NCI-H2107 treated with DMSO at 0.1 percent for 48 hours (cell line): ENCODE data around the gene ADIG.

Experiments used
- DNase-seq: peaks from one replicate; lab custom pipeline; 2025; ENCODE audit not compliant: unreplicated experiment; lab: John Stamatoyannopoulos, UW

The ADIG gene

GRCh38 chr20:38581013-38581412, at the start of gene ADIG:
Gene ADIG, plus strand, starts transcription at chr20:38581197. Its CDS starts 54 bp downstream, at chr20:38581251.
- no peak for DNase-seq

- no peak for DNase-seq
Measured at GRCh38 chr20:38534756-38535155, 46.2 kb upstream of the ADIG start.

- no peak for DNase-seq
Measured at GRCh38 chr20:38536310-38536709, 44.7 kb upstream of the ADIG start.

- DNase-seq = no peak
Measured at GRCh38 chr20:38537176-38537575, 43.8 kb upstream of the ADIG start.

- DNase-seq = no peak
Measured at GRCh38 chr20:38538789-38539188, 42.2 kb upstream of the ADIG start.

- DNase-seq = no peak
Measured at GRCh38 chr20:38543014-38543906, 37.7 kb upstream of the ADIG start.

- DNase-seq = no peak
Measured at GRCh38 chr20:38545771-38546170, 35.2 kb upstream of the ADIG start.

- no peak for DNase-seq
Measured at GRCh38 chr20:38547288-38548085, 33.5 kb upstream of the ADIG start.

GRCh38 chr20:38548356-38549083, 32.5 kb upstream of the ADIG start:
- no peak for DNase-seq

- no peak for DNase-seq
Measured at GRCh38 chr20:38550274-38550673, 30.7 kb upstream of the ADIG start.

- no peak for DNase-seq
Measured at GRCh38 chr20:38551056-38551626, 29.9 kb upstream of the ADIG start.

GRCh38 chr20:38554986-38555385, 26.0 kb upstream of the ADIG start:
- DNase-seq = no peak

- DNase-seq = no peak
Measured at GRCh38 chr20:38555395-38555794, 25.6 kb upstream of the ADIG start.

- no peak for DNase-seq
Measured at GRCh38 chr20:38557174-38557573, 23.8 kb upstream of the ADIG start.

- no peak for DNase-seq
Measured at GRCh38 chr20:38558596-38559360, 22.2 kb upstream of the ADIG start.

GRCh38 chr20:38559764-38560163, 21.2 kb upstream of the ADIG start:
- DNase-seq = no peak

- DNase-seq = no peak
Measured at GRCh38 chr20:38563802-38564431, 17.1 kb upstream of the ADIG start.

- DNase-seq = no peak
Measured at GRCh38 chr20:38564680-38565079, 16.3 kb upstream of the ADIG start.

GRCh38 chr20:38566036-38566598, 14.9 kb upstream of the ADIG start:
- DNase-seq = no peak
